Measurements from ENCODE around the gene METTL26. TPM values are rescaled to one million over a fixed set of nuclear protein-coding genes. Genes with fewer than 3 reads are reported as not detected.

The METTL26 gene
- total RNA-seq, 1 donor from 2014 or later, result 48.7 TPM

DNA sequence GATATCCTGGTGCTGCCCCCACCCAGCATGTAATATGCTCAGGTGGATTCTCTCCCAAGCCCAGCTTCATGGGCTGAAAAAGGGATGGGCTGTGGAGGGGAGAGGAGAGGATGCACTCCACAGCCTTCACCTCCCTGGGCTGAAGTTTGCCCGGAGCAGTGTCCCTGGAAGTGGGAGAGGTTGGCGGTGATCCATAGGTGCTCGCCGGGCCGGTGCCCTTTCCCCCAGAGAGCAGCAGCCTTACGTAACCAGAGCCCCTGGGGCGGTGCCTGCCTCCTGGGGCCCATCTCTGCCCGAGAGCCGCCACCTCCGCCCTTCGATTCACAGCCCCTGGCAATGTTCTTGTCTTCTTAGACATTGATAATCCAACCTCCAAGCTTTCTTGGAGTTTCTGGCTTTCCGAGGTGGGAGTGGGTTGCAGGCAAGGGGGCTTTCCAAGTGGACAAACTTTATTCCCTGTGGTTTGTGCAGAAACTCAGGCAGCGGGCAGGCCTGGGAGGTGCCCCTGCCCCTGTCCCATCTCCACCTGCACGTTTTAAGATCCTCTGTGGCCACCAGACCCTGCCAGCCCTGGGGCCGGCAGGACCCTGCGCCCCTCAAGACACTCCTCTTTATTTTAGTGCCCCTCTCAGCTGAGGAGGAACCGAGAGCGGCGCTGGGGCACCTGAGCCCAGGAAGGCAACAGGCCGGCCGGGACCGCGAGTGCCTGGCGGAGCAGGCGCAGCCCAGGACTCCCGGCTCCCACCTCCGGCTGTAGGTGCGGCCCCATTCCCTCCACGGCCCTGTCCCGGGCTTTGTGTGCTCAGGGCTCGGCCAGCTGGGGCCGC lies 10.0 kb upstream of the METTL26 start:
- ATAC-seq (ENCODE audit: low read depth) (no peak), DNase-seq (no peak)
- TF ChIP-seq, protein P1, sequence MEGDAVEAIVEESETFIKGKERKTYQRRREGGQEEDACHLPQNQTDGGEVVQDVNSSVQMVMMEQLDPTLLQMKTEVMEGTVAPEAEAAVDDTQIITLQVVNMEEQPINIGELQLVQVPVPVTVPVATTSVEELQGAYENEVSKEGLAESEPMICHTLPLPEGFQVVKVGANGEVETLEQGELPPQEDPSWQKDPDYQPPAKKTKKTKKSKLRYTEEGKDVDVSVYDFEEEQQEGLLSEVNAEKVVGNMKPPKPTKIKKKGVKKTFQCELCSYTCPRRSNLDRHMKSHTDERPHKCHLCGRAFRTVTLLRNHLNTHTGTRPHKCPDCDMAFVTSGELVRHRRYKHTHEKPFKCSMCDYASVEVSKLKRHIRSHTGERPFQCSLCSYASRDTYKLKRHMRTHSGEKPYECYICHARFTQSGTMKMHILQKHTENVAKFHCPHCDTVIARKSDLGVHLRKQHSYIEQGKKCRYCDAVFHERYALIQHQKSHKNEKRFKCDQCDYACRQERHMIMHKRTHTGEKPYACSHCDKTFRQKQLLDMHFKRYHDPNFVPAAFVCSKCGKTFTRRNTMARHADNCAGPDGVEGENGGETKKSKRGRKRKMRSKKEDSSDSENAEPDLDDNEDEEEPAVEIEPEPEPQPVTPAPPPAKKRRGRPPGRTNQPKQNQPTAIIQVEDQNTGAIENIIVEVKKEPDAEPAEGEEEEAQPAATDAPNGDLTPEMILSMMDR (IDR thresholded peaks at IDR 0.05), result no peak
- H3K9me3 Mint-ChIP-seq, result no peaks in the 10 kb centered on the region
- intact Hi-C loops (cut with micrococcal nuclease), result no loop called here
- POLR2A ChIA-PET, result interaction anchor here (4.0 kb wide), 1 partner anchor 35 kb away, joined by 13 read pairs; the partner anchor contains the start of gene STUB1
- no peak overlapping the region for H3K4me3 Mint-ChIP-seq
- CTCF ChIA-PET, result no interaction called here
- H3K27ac Mint-ChIP-seq, result no peak overlapping the region
- H3K4me1 Mint-ChIP-seq, result peaks cover 29% of the 10 kb centered on the region
- H3K36me3 Mint-ChIP-seq (ENCODE audit: low read depth), result no peaks in the 10 kb centered on the region
- no peaks in the 10 kb centered on the region for H3K27me3 Mint-ChIP-seq

DNA sequence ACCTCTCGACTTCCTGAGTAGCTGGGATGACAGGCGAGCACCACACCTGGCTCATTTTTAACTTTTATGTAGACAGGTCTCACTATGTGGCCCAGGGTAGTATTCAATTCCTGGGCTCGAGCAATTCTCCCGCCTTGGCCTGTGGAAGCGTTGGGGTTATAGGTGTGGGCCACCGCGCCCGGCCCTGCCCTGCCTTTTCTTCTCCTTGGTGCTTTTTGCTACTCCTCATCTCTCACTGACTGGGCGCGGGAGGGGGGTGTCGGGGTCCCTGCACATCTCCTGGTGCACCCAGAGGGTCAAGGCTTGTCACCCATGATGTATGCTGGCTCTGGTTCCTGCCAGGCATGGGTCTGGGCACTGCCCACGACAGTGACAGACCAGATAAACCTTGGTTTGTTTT lies 8.5 kb upstream of the METTL26 start:
- Mint-ChIP-seq H3K27me3 (no peaks in the 10 kb centered on the region), H3K4me3 (no peak overlapping the region), H3K36me3 (ENCODE audit: low read depth) (no peaks in the 10 kb centered on the region), H3K27ac (no peak overlapping the region), H3K9me3 (no peaks in the 10 kb centered on the region), H3K4me1 (peaks cover 32% of the 10 kb centered on the region)
- TF ChIP-seq, protein P1 (IDR thresholded peaks at IDR 0.05), result no peak
- DNase-seq (no peak), ATAC-seq (ENCODE audit: low read depth) (no peak)
- POLR2A ChIA-PET, result no interaction called here
- CTCF ChIA-PET, result no interaction called here
- intact Hi-C loops (cut with micrococcal nuclease), result no loop called here

DNA sequence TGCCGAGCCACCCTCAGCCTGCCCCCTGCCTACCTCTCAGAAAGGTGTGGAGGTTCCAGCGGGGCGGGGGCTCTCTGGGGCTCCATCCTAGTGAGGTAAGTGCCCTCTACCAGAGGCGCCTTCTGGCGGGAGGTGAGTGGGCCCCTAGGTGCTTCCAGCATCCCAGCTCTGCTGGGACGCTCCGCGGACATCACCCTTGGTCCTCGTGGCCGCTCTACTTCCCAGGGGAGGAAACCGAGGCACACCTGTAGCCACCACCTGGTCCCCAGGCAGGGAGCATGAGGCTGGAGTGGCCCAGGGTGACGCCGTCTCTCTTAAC lies 6.9 kb upstream of the METTL26 start:
- Mint-ChIP-seq H3K36me3 (ENCODE audit: low read depth) (no peaks in the 10 kb centered on the region), H3K4me3 (peak overlapping the region; percentile 71), H3K9me3 (no peaks in the 10 kb centered on the region), H3K27me3 (no peaks in the 10 kb centered on the region), H3K27ac (peak overlapping the region; percentile 46), H3K4me1 (peaks cover 35% of the 10 kb centered on the region)
- TF ChIP-seq, protein P1 (IDR thresholded peaks at IDR 0.05), result no peak
- ChIA-PET CTCF (no interaction called here), POLR2A (interaction anchor here (1.0 to 1.2 kb wide), 2 partner anchors 78 to 116 kb away, joined by 3 read pairs; partner anchors contain the start of genes ANTKMT and CAPN15)
- DNase-seq (no peak), ATAC-seq (ENCODE audit: low read depth) (no peak)
- intact Hi-C loops (cut with micrococcal nuclease), result no loop called here

DNA sequence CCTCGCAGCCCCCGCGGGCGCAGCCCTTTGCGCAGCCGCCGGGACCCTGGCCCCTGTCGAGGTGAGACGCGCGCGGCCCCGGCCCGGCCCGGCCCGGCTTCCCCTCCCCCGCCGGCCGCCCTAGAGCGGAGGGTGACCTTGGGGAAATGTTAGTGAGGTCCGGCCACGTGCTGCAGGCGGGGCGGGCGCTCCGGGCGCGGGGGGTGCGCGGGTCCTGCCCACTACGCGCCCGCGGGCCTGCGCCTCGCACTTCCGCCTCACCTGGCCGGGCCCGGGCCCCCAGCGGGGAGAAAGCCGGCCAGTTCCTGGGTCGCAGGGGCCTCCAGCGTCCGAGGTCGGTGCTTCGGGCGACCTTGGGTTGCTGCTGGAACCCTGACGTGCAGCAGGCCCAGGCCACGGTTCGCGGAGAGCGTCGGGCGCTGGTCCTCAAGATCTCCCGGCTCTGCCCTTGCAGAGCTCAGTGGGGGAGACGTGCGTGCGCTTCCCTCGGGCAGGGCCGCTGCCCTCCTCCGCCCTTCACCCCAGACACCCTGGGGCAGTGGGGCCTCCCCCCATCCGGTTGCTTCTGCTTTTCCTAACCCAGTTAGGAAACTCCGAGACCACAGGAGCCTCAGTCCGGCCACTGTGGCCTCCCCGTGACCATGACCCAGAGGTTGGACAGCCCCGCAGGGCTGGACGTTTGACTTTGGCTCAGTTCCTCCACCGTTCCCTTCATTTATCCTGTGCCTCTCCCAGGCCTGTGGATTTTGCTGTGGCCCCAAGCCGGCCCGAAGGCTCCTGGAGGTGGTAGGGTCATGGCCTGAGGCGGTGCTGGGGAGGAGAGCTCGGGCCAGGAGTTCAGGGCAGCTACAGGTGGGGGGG lies 6.3 kb upstream of the METTL26 start:
- H3K4me1 Mint-ChIP-seq, result peaks cover 37% of the 10 kb centered on the region
- no peaks in the 10 kb centered on the region for H3K9me3 Mint-ChIP-seq
- H3K4me3 Mint-ChIP-seq, result peak overlapping the region; percentile 71
- TF ChIP-seq, protein P1 (IDR thresholded peaks at IDR 0.05), result no peak
- no peaks in the 10 kb centered on the region for H3K36me3 Mint-ChIP-seq (ENCODE audit: low read depth)
- peak overlapping the region; percentile 46 for H3K27ac Mint-ChIP-seq
- H3K27me3 Mint-ChIP-seq, result no peaks in the 10 kb centered on the region
- ChIA-PET POLR2A (interaction anchor here (1.0 to 1.2 kb wide), 2 partner anchors 79 to 115 kb away, joined by 3 read pairs; partner anchors contain the start of genes ANTKMT and CAPN15), CTCF (no interaction called here)
- DNase-seq, result peak; percentile 44
- ATAC-seq (ENCODE audit: low read depth), result peak; percentile 35
- intact Hi-C loops (cut with micrococcal nuclease), result no loop called here
